NCI-H1694 treated with DMSO at 0.1 percent for 48 hours (cell line): ENCODE measurements around the gene ATXN10.

ENCODE experiments used
- DNase-seq: peaks from one replicate; lab custom pipeline; 2025; lab: John Stamatoyannopoulos, UW

ATXN10 gene

GRCh38 chr22:45826520-45826919, 154.9 kb downstream of the ATXN10 start:
- DNase-seq: no peak

GRCh38 chr22:45828841-45829240, 157.2 kb downstream of the ATXN10 start:
- no peak for DNase-seq

GRCh38 chr22:45830531-45831245, 159.1 kb downstream of the ATXN10 start:
- DNase-seq: no peak

- no peak for DNase-seq
Measured at GRCh38 chr22:45831394-45831793, 159.8 kb downstream of the ATXN10 start.

DNA sequence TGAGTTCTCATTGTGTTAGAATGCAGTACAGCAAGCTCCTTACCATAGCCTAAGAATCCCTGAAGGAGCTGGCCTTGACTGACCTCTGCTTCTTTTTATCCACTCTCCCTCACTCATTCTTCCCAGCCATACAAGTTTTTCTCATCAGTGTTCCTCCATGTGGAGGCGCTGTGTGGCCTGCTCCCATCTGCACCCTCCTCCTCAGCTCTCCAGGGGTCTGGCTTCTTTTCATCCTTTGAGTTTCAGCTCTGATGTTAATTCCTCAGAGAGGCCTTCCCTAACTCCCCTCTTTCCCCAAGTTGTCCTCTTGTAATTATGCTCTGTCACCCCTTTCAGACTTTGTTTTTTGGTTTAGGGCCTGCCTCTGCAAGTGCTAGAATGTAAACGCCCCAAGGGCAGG, 160.5 kb downstream of the ATXN10 start:
- DNase-seq: no peak

- DNase-seq: no peak
Measured at GRCh38 chr22:45832959-45833580, 161.4 kb downstream of the ATXN10 start.

DNA sequence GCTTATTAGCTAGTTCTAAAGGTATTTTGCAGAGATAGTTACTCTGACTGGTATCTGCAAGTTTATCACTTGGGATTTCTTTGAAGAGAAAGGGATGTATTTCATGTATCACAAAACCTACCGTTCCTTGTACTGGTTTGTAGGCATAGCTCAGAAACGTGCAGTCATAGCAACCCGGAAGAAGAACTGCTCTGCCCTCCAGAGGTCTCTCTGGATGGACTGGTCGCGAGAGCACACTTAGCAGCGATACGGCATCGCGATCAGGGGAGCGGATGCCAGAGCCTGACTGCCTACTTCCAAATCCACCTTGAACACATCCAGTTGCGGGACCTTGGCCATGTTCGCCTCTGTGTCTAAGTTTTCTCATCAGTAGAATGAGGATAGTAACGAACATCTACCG, 162.0 kb downstream of the ATXN10 start:
- no peak for DNase-seq

DNA sequence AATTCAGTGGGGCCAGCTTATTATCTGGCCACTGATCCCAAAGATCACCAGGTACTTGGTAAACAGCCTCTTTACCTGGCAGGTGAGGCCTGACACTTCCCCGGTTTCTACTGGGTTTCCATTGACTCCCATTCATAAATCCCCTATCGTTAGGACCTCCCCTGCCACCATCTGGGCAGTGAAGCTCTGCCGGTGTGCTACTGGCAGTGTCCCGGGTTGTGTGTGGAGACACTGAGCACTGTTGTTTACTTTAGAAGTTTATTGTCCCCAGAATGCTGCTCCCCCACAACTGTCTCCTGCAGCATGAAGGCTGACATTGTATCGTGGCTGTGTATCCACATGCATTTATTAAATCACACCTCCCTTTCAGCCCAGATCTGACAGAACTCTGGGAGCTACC, 162.6 kb downstream of the ATXN10 start:
- DNase-seq: no peak

DNA sequence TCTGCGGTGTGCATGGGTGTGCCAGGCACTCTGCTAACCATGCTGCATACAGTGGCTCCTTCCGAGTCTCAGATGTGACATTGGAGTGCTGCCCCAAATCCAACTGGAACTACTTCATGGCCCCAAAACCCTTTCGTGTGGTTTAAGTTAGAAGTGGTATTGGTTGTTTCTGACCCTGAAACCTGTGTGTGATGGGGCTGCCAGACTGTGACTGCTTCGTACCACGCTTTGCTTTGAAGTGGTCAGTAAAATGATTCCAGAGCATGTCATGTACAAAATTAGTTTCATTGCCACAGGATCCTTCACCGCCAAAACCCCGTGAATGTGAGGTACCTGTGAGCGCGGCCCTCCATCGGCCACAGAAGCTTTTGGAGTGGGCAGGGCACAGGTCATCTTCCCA, 163.2 kb downstream of the ATXN10 start:
- DNase-seq: no peak

- no peak for DNase-seq
Measured at GRCh38 chr22:45836418-45837169, 165.0 kb downstream of the ATXN10 start.

GRCh38 chr22:45837508-45837907, 165.9 kb downstream of the ATXN10 start:
- DNase-seq: no peak

DNA sequence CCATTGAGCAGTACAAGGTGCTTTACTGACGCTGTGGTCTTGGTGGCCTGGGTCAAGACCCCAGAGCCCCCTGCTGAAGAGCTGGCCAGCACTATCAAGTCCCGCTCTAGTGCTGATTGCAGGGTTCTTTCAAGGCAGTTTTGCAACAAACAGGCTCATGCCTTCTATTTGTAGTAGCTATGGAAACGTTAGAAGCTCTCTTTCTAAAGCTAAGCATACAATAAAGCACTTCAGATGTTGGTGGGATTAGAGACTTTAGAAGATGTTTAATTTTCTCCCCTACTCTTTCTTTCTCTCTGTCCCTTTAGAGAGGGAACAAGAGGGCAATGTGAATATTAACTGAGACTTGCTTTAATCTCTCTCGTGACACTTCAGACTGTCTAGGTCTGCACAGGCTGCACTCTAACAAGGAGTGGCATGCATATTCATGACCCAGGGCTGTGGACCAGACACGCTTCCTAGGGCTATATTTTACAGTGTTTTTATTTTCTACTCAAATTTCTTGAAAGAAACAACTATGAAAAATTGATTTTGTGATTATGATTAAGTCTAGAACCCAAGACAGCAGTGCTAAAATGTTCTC, 166.8 kb downstream of the ATXN10 start:
- no peak for DNase-seq

DNA sequence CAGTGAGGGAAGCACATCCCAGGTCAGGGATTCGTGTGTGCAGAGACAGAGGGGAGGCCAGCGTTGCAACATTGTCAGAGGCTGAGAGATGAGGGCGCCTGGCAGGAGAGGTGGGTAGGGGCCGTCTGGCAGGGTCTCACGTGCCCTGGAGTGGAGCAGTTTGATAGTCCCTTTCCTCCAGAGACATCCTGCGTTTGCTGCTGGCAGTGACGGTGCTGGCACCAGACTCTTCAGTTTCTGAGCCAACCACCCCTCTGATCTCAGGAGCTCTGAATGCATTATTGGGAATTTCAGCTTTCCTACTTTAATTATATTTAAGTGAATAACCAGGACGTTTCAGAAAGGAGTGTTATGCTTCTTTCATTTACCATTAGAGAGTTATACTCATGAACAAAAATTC, 168.8 kb downstream of the ATXN10 start:
- DNase-seq: no peak

- DNase-seq: no peak
Measured at GRCh38 chr22:45842291-45842991, 170.8 kb downstream of the ATXN10 start.

- no peak for DNase-seq
Measured at GRCh38 chr22:45843031-45843430, 171.4 kb downstream of the ATXN10 start.

- DNase-seq: no peak
Measured at GRCh38 chr22:45843986-45844385, 172.4 kb downstream of the ATXN10 start.

DNA sequence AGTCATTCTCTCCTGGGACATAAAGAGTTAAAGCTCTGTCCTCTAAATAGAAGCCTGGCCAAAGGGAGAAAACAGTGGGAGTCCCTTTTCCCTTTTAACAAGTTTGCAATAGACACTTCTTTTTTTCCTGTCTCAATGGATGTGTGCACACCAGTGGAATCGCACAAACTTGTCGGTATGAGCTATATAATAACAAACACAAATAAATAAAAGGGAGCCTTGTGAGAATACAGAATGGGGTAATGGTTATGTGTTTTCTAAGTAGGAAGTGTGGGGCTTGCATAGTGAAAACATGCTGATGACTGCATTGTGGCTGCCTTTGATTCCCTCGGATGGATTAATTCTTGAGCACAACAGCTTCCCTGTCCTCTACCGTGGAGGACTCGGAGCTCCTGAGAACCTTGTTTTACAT, 173.4 kb downstream of the ATXN10 start:
- DNase-seq: no peak

DNA sequence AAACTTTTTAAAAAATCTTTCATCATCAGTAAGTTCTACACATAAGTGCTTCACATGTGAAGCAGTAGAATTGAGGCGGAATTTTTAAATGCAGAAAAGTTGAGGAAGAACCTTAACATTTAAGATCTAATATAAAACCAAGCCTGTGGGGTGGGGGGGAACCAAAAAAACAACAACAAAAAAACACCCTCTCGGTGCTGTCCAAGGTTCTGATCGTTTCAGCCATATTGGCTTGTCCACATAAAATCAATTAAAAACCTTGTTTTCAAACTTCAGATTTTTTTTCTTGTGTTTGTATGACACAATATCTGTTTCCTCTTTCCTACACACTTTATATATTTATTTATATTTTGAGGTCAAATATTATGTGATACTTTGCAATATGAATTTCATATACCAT, 175.3 kb downstream of the ATXN10 start:
- DNase-seq: no peak

DNA sequence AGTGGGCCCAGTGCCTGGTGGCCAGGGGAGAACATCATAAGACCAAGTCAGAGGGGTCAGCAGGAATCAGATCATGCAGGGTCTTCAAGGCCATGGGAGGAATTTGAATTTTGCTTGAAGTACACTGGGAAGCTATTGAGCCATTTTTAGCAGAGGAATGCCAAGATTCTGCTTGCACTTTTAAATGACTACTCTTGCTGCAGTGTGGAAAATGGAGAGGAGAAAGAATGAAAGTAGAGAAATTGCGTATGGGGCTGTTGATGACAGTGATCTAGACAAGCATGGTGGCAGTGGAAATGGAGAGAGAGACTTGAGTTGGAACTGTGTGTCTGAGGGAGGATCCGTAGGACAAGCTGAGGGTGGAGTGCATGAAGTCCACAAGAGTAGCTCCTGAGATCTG, 177.3 kb downstream of the ATXN10 start:
- DNase-seq: no peak

DNA sequence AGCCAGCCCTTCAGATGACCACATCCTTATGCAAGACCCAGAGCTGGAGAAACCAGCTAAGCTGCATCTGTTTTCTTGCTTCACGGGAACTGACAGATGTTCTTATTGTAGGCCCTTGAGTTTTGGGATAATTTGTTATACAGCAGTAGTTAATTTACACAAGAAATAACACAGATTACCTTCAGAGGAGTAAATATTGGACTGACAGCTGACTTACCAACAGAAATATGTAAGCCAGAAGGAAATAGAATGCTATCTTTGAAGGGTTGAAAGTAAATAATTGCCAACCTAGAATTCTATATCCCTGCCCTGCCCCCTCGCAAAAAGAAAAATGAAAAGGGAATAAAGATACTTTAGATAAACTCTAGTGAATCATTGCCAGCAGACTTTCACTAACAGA, 181.2 kb downstream of the ATXN10 start:
- no peak for DNase-seq

DNA sequence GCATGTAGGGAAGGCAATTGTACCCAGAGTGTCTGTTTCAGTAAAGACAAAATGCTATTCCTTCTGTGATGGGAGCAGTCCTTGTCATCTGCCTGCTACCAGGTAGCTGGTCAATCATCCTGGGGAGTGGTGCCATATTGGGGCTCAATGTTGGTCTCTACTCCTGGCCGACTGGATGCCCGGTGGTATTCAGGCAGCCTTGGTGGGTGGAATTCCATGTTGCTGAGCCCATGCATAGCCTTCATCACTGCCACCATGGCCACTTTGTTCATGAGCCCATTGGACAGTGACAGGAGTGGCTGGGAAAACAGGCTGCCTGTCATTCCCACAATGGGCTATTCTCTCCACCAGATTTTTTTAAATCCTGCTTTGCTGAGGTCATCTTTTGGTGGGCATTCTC, 184.3 kb downstream of the ATXN10 start:
- DNase-seq: no peak

DNA sequence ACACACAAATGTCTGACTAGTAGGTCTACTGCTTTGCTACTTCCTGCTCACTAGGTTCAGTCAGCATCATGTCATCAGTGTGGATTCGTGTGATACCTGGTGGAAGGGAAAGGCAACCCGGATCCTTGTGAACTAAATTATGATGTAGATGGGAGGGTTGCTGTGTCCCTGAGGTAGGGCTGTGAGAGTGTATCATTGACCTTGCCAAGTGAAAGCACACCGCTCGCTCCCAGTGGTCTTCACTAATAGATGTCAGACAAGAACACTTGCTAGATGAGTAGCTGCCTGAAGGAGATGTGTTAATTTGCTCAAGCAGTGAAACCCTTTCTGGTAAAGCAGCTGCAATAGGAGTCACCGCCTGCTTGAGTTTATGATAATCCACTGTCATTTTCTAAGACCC, 185.9 kb downstream of the ATXN10 start:
- DNase-seq: no peak
